H1 (cell line): ENCODE data around the gene EML1.

Experiments
- CREB1 ChIP-seq: IDR thresholded peaks from 2 replicates; pipeline ENCODE4 v1.6.1; 2012; ENCODE audit warnings: inconsistent platforms
- CTCF ChIP-seq, 3 experiments: IDR thresholded peaks; 1 replicate in 2 of 3; 2 replicates in 1 of 3; pipeline versions ENCODE4 v1.5.1 to v1.6.1; 2011; ENCODE audit warnings: low read length in 3 of 3, mild to moderate bottlenecking in 3 of 3, inconsistent platforms in 2 of 3, low read depth in 1 of 3, moderate library complexity in 1 of 3; ENCODE audit not compliant: insufficient read depth in 1 of 3; ENCODE audit errors: control extremely low read depth in 1 of 3
- EGR1 ChIP-seq: IDR thresholded peaks from 2 replicates; pipeline ENCODE4 v1.6.1; 2011; ENCODE audit warnings: low read depth, low read length, borderline replicate concordance
- POLR2A ChIP-seq, 2 experiments: IDR thresholded peaks; 1 replicate in 1 of 2; 2 replicates in 1 of 2; pipeline ENCODE4 v1.6.1; 2011; ENCODE audit warnings: low read depth in 2 of 2, low read length in 2 of 2, mild to moderate bottlenecking in 2 of 2; ENCODE audit errors: control extremely low read depth in 1 of 2
- POLR2AphosphoS5 ChIP-seq: IDR thresholded peaks from 2 replicates; pipeline ENCODE4 v1.6.1; 2011; ENCODE audit warnings: low read depth, low read length
- SIX5 ChIP-seq: IDR thresholded peaks from 2 replicates; pipeline ENCODE4 v1.6.1; 2011; ENCODE audit warnings: mild to moderate bottlenecking, low read depth, low read length
- TAF1 ChIP-seq: IDR thresholded peaks from 2 replicates; pipeline ENCODE4 v1.6.1; 2011; ENCODE audit warnings: mild to moderate bottlenecking, low read depth, low read length
- TCF12 ChIP-seq: IDR thresholded peaks from 2 replicates; pipeline ENCODE4 v1.6.1; 2011; ENCODE audit warnings: low read depth, mild to moderate bottlenecking, low read length

- TF ChIP-seq SIX5 (no peak), POLR2A (IDR thresholded peaks at IDR 0.05; ENCODE audit: control extremely low read depth in 1 of 2, low read depth in 2 of 2, low read length in 2 of 2) (no peak), CTCF (IDR thresholded peaks at IDR 0.05; ENCODE audit: control extremely low read depth in 1 of 3, insufficient read depth in 1 of 3, low read depth in 1 of 3, low read length in 3 of 3) (no peak), EGR1 (no peak), TAF1 (no peak), TCF12 (no peak), POLR2AphosphoS5 (no peak), CREB1 (no peak)
Observed at GRCh38 chr14:99786511-99786989, 6.7 kb upstream of the EML1 start.
